Astrocyte (in vitro differentiated cells and primary cell): ENCODE results near the gene PCDHB9. TPM values are rescaled to one million over a fixed set of nuclear protein-coding genes. Genes with fewer than 3 reads are reported as not detected.
A peak's percentile ranks its signal among the peaks of the same experiment; 100 is the strongest.
"Not testable (repeated sequence)": the region's sequence is repeated elsewhere in the genome, so short reads cannot be mapped to it uniquely, and the experiment has no call there.

ENCODE experiments used
- DNase-seq: peaks from one replicate; pipeline ENCODE4 v3.0.0-alpha.2; 2010; ENCODE audit warnings: low read depth
- FAIRE-seq: peaks from 2 replicates; lab custom pipeline; 2011; peaks lifted over from hg19 to GRCh38; lab: Jason Lieb, UNC
- H2AFZ ChIP-seq: 2 replicates; pipeline ENCODE4 v1.6.0; 2012; ENCODE audit warnings: low read depth, low read length, inconsistent platforms
- H3K27ac ChIP-seq: 2 replicates; pipeline ENCODE4 v1.5.1; 2011; ENCODE audit warnings: low read depth, low read length, inconsistent platforms
- H3K27me3 ChIP-seq: 2 replicates; pipeline ENCODE4 v1.6.0; 2011; ENCODE audit warnings: low read length, inconsistent platforms; ENCODE audit not compliant: insufficient read depth
- H3K36me3 ChIP-seq: 2 replicates; pipeline ENCODE4 v1.5.1; 2011; ENCODE audit warnings: low read length, inconsistent platforms; ENCODE audit not compliant: insufficient read depth
- H3K4me1 ChIP-seq: 2 replicates; pipeline ENCODE4 v1.5.1; 2011; ENCODE audit warnings: low read length, inconsistent platforms; ENCODE audit not compliant: insufficient read depth
- H3K4me2 ChIP-seq: 2 replicates; pipeline ENCODE4 v1.6.0; 2012; ENCODE audit warnings: low read length, inconsistent platforms
- H3K4me3 ChIP-seq: 2 replicates; pipeline ENCODE4 v1.5.1; 2011; ENCODE audit warnings: low read depth, mild to moderate bottlenecking, low read length, inconsistent platforms; ENCODE audit not compliant: insufficient read depth
- H3K79me2 ChIP-seq: 2 replicates; pipeline ENCODE4 v1.6.0; 2012; ENCODE audit warnings: mild to moderate bottlenecking, low read length, inconsistent platforms; ENCODE audit not compliant: insufficient read depth
- H3K9ac ChIP-seq: 2 replicates; pipeline ENCODE4 v1.6.0; 2012; ENCODE audit warnings: mild to moderate bottlenecking, low read length, inconsistent platforms
- H3K9me3 ChIP-seq: 2 replicates; pipeline ENCODE4 v1.5.1; 2012; ENCODE audit warnings: low read depth, mild to moderate bottlenecking, low read length, inconsistent platforms; ENCODE audit not compliant: insufficient read depth
- H4K20me1 ChIP-seq: 2 replicates; pipeline ENCODE4 v1.6.0; 2012; ENCODE audit warnings: low read length, inconsistent platforms; ENCODE audit not compliant: insufficient read depth
- H3K27ac Mint-ChIP-seq: one replicate; pipeline ENCODE4 v1.8.0; 2021; ENCODE audit warnings: mild to moderate bottlenecking, mixed read lengths; ENCODE audit not compliant: unreplicated experiment
- H3K27me3 Mint-ChIP-seq: one replicate; pipeline ENCODE4 v1.8.0; 2021; ENCODE audit warnings: low read depth, mixed read lengths; ENCODE audit not compliant: unreplicated experiment
- H3K36me3 Mint-ChIP-seq: one replicate; pipeline ENCODE4 v1.8.0; 2021; ENCODE audit warnings: low read depth, mixed read lengths; ENCODE audit not compliant: unreplicated experiment
- H3K4me1 Mint-ChIP-seq: one replicate; pipeline ENCODE4 v1.8.0; 2021; ENCODE audit warnings: low read depth, mixed read lengths; ENCODE audit not compliant: unreplicated experiment
- H3K4me3 Mint-ChIP-seq: one replicate; pipeline ENCODE4 v1.8.0; 2021; ENCODE audit warnings: mild to moderate bottlenecking, moderate library complexity, mixed read lengths; ENCODE audit not compliant: unreplicated experiment
- H3K9me3 Mint-ChIP-seq: one replicate; pipeline ENCODE4 v1.8.0; 2021; ENCODE audit warnings: mild to moderate bottlenecking, mixed read lengths; ENCODE audit not compliant: unreplicated experiment
- EZH2 ChIP-seq: IDR thresholded peaks from 2 replicates; pipeline ENCODE4 v1.6.1; 2012; ENCODE audit warnings: mild to moderate bottlenecking, low read length, inconsistent platforms; ENCODE audit not compliant: insufficient read depth
- total RNA-seq: library from RNA; stranded (reverse); gene quantifications from 2 replicates; pipeline ENCODE4 v1.2.1, GENCODE V29; 2021
- TF ChIP-seq, protein P1 (sequence below): IDR thresholded peaks from 2 replicates; pipeline ENCODE4 v1.5.1; 2011; ENCODE audit warnings: low read depth, mild to moderate bottlenecking, inconsistent platforms, low read length, moderate library complexity; ENCODE audit not compliant: insufficient read depth

PCDHB9 gene
- total RNA-seq, 1 donor from 2014 or later, result 3.6 TPM

GRCh38 chr5:141179371-141179770 lies 7.6 kb upstream of the PCDHB9 start:
- not testable (repeated sequence) for H3K9ac ChIP-seq, H3K4me1 ChIP-seq, H2AFZ ChIP-seq, FAIRE-seq, H3K27me3 ChIP-seq, H3K27ac ChIP-seq, H3K4me2 ChIP-seq, H3K79me2 ChIP-seq, H3K4me3 ChIP-seq, DNase-seq, H3K4me1 Mint-ChIP-seq, H3K4me3 Mint-ChIP-seq, H3K27ac Mint-ChIP-seq, H3K36me3 ChIP-seq, H4K20me1 ChIP-seq, H3K27me3 Mint-ChIP-seq
- Mint-ChIP-seq H3K9me3 (peaks cover 13% of the 10 kb centered on the region), H3K36me3 (peaks cover 10% of the 10 kb centered on the region)
- H3K9me3 ChIP-seq, result peaks cover 20% of the 10 kb centered on the region

- H3K27ac Mint-ChIP-seq, H3K36me3 ChIP-seq, H3K27me3 Mint-ChIP-seq: not testable (repeated sequence)
Observed at GRCh38 chr5:141179876-141180275, 7.1 kb upstream of the PCDHB9 start.

DNA sequence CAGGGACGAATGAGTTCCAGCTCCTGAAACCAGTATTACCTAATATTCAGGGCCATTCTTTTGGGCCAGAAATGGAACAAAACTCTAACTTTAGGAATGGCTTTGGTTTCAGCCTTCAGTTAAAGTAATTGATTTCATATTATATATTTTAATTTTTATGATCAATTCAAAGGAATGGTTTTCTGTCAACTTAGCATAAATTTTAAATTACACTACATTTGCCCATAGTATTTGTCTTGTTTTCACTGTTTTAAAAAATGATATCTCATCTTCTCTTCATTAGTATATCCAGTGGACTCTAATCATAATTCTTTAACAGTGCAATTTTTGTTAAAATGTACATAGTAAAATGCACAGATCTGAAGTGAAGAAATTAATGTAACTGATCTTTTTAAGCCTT lies 6.6 kb upstream of the PCDHB9 start:
- Mint-ChIP-seq H3K27me3 (no peaks in the 10 kb centered on the region), H3K27ac (no peak overlapping the region), H3K4me3 (no peak overlapping the region), H3K4me1 (no peaks in the 10 kb centered on the region), H3K9me3 (peaks cover 8% of the 10 kb centered on the region), H3K36me3 (peaks cover 11% of the 10 kb centered on the region)
- H3K9ac ChIP-seq, result no peak overlapping the region
- H2AFZ ChIP-seq, result no peak overlapping the region
- H3K27ac ChIP-seq, result no peak overlapping the region
- no peaks in the 10 kb centered on the region for H3K27me3 ChIP-seq
- no peaks in the 10 kb centered on the region for H3K36me3 ChIP-seq
- peaks cover 14% of the 10 kb centered on the region for H3K9me3 ChIP-seq
- no peak for DNase-seq
- TF ChIP-seq EZH2, result no peak
- TF ChIP-seq, protein P1, sequence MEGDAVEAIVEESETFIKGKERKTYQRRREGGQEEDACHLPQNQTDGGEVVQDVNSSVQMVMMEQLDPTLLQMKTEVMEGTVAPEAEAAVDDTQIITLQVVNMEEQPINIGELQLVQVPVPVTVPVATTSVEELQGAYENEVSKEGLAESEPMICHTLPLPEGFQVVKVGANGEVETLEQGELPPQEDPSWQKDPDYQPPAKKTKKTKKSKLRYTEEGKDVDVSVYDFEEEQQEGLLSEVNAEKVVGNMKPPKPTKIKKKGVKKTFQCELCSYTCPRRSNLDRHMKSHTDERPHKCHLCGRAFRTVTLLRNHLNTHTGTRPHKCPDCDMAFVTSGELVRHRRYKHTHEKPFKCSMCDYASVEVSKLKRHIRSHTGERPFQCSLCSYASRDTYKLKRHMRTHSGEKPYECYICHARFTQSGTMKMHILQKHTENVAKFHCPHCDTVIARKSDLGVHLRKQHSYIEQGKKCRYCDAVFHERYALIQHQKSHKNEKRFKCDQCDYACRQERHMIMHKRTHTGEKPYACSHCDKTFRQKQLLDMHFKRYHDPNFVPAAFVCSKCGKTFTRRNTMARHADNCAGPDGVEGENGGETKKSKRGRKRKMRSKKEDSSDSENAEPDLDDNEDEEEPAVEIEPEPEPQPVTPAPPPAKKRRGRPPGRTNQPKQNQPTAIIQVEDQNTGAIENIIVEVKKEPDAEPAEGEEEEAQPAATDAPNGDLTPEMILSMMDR, result no peak
- H3K4me2 ChIP-seq, result no peak overlapping the region
- H3K79me2 ChIP-seq, result no peaks in the 10 kb centered on the region
- H3K4me1 ChIP-seq, result no peaks in the 10 kb centered on the region
- H3K4me3 ChIP-seq, result no peak overlapping the region
- H4K20me1 ChIP-seq, result no peaks in the 10 kb centered on the region
- no peak for FAIRE-seq

More at GRCh38 chr5:141179876-141180275, 7.1 kb upstream of the PCDHB9 start:
- not testable (repeated sequence) for FAIRE-seq, H3K4me1 Mint-ChIP-seq, H3K4me1 ChIP-seq, H3K27ac ChIP-seq, H3K4me3 ChIP-seq, H4K20me1 ChIP-seq, H3K79me2 ChIP-seq, DNase-seq, H3K9ac ChIP-seq, H2AFZ ChIP-seq, H3K4me2 ChIP-seq, H3K27me3 ChIP-seq, H3K4me3 Mint-ChIP-seq
- peaks cover 11% of the 10 kb centered on the region for H3K9me3 Mint-ChIP-seq
- H3K36me3 Mint-ChIP-seq, result peaks cover 13% of the 10 kb centered on the region
- peaks cover 17% of the 10 kb centered on the region for H3K9me3 ChIP-seq

- Histone ChIP-seq H3K79me2 (no peaks in the 10 kb centered on the region), H2AFZ (no peak within 1 kb of the TSS), H3K4me2 (no peak within 1 kb of the TSS), H3K4me3 (no peak within 1 kb of the TSS), H3K27me3 (no peaks in the 10 kb centered on the region), H3K4me1 (no peaks in the 10 kb centered on the region), H3K9me3 (peaks cover 14% of the 10 kb centered on the region), H3K36me3 (no peaks in the 10 kb centered on the region), H3K27ac (no peak within 1 kb of the TSS), H4K20me1 (no peaks in the 10 kb centered on the region), H3K9ac (no peak within 1 kb of the TSS)
- DNase-seq (peak; percentile 3), FAIRE-seq (no peak)
- no peak for TF ChIP-seq EZH2
- TF ChIP-seq, protein P1, result no peak
- Mint-ChIP-seq H3K9me3 (peaks cover 8% of the 10 kb centered on the region), H3K27ac (no peak within 1 kb of the TSS), H3K4me1 (no peaks in the 10 kb centered on the region), H3K27me3 (no peaks in the 10 kb centered on the region), H3K4me3 (peak within 1 kb of the TSS; percentile 65), H3K36me3 (peaks cover 11% of the 10 kb centered on the region)
Observed at GRCh38 chr5:141182248-141182647, 4.7 kb upstream of the PCDHB9 start, which contains the start of gene PCDHB16. PCDHB16 (plus strand) TSS chr5:141182387; CDS start chr5:141182560, 173 bp downstream.
